HTR-8/SVneo (cell line): ENCODE data around the gene TMED3.

Experiments used
- DNase-seq: peaks from one replicate; pipeline ENCODE4 v3.0.0; 2011; ENCODE audit warnings: low spot score, mixed read lengths; ENCODE audit not compliant: insufficient read length
- FAIRE-seq: peaks from 2 replicates; lab custom pipeline; 2011; peaks lifted over from hg19 to GRCh38; lab: Jason Lieb, UNC

The TMED3 gene

GRCh38 chr15:79310985-79311900, at the start of gene TMED3:
TMED3 (plus strand) TSS chr15:79311112; CDS start chr15:79311250, 138 bp downstream.
- DNase-seq (peak; percentile 97), FAIRE-seq (no peak)

DNA sequence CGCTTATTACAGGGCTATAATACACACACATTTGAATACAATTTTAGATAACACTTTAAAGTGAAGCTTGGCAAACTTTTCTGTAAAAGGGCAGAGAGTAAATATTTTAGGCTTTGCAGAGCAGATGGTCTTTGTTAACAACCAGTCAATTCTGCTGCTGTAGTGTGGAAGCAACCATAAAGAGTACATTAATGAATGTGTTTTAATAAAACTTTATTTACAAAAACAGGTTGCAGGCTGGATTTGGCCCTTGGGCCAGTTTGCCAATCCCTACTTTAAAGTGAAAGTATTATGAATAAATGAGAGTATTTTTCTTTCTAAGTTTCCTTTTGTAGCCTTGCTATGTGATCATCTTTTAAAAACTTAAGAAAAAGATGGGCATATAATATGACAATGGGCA, 49.1 kb upstream of the TMED3 start:
- DNase-seq (no peak), FAIRE-seq (no peak)

- no peak for DNase-seq
- no peak for FAIRE-seq
Observed at GRCh38 chr15:79265167-79265566, 45.7 kb upstream of the TMED3 start.

GRCh38 chr15:79265987-79266579, 44.8 kb upstream of the TMED3 start:
- FAIRE-seq (no peak), DNase-seq (no peak)

DNA sequence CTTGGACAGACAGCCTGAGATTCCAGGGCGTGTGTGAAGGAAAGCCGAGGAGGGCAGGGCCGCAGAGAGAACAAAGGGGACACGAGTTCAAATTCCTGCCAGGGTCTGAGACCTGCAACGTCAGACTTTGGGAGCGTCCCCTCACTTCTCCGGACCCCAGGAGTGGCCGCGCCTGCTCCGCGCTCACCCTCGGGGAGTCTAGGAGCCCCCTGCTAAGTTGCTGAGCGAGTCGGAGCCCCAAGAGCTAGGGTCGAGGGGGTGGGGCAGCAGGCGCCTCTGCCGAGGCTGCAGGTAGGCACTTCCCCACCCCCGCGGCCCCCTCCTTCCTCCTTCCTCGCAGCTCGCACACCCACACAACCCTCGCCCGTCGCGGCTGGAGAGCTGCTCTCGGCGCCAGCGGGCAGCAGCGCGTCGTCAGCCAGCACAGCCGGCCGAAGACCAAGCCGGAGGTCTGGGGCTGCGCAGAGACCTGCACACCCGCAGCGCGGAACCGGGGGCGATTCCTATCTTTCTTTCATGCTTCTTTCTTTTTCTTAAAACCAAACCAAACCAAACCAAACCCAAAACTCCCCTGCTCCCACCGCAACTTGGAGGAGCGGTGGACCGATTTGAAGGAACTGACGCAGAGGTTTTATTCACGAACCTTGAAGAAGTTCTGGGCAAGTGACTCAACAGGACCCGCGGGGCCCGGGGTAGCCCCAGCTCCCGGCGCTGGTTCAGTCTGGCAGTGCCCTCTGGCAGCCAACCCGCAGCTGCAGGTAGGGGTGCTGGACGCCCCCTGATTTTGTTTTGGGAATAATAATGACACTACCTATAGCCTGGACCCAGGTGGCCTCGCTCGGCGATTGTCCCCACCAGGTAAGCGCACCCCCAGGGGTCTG, 28.3 kb upstream of the TMED3 start, which contains the start of gene ANKRD34C:
ANKRD34C (plus strand) TSS at position 352 of the 881 bp plus-strand sequence. CDS start 10,563 bp downstream, outside the sequence.
- no peak for FAIRE-seq
- DNase-seq = no peak

DNA sequence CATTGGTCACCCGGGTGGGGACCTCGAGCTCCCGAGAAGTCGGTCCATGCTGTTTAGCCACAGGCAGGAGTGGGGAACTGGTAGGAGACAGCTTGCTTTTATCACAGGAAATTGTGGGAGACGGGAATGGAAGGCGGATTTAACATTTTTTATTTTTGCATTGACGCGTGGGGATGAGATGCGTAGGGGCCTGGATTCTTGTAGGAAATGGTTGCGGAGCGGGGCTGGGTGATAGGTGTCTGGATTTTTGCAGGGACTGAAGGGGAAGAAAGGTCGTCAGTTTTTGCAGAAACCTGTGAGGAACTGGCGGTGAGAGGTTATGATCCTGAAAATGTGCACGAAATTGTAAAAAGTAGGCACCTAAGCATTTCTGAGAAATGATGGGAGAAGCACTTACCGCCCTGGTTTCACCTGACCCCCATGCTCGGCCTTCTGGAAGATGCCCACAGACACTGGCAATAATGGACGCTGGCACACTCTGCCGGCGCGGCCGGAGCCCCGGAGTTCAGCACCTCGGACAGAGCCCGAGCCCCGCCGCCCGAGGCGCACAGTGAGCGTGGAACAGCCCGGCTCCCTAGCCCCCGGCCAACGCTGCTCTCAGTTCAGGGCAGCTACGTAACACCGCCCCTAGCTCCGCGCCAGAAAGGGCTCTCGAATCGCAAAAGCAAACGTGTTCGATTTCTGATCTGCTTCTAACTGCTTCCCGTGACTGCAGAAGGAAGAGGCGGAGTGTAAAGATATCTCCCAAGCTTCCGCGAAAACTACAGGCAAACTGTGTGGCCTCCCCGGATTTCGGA, 27.5 kb upstream of the TMED3 start:
- DNase-seq (peak; percentile 31), FAIRE-seq (no peak)

DNA sequence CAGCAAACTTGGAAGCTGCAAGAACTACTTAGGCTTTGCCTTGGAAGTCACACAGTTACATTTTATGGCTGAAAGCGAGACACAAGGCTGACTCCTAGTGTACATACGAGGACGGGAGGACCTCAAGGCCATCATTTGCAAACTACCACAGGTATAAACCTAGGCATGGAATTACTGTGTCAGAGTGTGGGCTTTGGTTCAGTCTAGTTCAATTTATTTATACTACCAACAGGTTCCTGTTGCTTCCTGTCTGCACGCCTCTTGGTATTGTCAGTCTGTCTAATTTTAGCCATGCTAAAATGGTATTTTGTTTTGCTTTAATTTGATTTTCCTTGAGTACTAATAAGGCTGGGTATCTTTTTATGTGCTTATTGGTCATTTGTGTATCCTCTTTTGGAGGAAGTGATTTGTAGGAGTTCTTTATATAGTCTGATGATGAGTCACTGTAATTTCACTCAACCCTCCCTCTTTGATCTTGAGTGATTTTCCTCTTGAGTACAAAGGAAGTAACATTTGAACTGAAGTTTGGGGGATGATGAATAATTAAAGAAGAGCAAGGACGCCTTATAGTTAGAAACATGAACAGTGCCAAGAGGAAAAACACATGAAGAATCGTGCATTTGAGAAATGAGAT, 20.2 kb upstream of the TMED3 start:
- DNase-seq = no peak
- FAIRE-seq = no peak

DNA sequence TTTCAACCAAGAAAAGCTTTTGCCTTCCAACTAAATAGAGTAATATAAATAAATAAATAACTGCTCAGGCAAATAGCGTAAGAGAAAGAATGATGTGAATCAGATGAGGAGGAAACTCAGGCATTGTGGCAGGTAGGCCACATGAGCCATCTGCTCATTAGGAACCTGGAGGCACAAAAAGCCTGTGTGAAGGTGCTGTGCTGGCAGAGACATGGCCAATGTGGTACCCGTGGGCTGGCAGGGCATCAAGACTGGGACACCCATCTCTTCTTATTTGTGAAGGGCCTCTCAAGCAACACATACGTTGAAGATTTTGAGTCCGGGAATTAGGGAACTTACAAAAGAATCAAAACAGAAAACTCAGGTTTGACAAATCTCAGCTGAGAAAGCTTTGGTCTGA, 18.9 kb upstream of the TMED3 start:
- DNase-seq = no peak
- no peak for FAIRE-seq

DNA sequence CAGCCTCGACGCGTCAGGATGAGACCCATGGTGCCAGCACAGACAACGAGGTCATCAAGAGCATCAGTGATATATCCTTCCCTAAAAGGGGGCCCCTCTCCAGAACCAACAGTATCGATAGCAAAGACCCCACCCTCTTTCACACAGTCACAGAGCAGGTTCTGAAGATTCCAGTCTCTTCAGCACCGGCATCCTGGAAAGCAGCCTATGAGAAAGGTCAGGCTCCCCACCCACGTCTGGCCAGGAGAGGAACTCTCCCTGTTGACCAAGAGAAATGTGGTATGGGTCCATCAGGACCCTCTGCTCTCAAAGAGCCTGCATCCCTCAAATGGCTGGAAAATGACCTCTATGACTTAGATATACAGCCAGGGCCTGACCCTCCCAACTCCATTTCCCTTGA, 16.8 kb upstream of the TMED3 start:
- no peak for DNase-seq
- FAIRE-seq = no peak

- FAIRE-seq (no peak), DNase-seq (no peak)
Observed at GRCh38 chr15:79296583-79296982, 14.3 kb upstream of the TMED3 start.

DNA sequence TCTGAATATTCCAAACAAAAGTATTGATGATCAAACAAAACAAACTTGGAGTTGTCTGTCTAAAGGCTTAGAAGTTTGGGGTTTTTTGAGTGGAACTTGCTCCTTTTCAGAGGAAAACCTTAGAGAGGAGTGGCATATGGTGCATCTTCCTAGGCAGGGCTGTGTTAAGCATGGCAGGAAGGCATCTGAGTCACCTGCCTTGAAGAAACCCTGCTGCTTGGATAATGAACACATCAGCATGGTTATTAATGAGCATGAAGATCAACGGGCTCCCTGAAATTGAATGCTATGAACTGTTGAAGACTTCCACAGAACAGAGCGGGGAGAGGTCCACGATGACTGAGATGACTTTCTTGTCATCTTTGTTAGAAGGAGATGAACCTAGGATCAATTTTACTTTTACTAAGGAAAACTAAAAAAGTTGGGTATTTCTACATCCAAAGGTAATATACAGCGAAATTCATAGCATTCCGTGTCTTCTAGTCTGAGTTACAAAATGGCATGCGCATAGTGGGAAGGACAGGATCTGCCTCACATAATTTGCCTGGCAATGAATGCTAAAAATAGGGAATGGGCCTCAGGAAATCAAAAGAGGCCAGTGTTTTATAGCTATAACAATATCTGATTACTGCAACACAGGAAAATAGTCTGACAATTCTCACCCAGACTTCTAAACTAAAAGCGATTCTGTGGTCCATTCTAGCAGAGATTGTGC, 11.6 kb upstream of the TMED3 start:
- DNase-seq (no peak), FAIRE-seq (no peak)

GRCh38 chr15:79299841-79300235, 11.1 kb upstream of the TMED3 start:
- DNase-seq = no peak
- FAIRE-seq = no peak

GRCh38 chr15:79307251-79307650, 3.7 kb upstream of the TMED3 start:
- FAIRE-seq (no peak), DNase-seq (no peak)

GRCh38 chr15:79308874-79309273, 2.0 kb upstream of the TMED3 start:
- DNase-seq = no peak
- FAIRE-seq = no peak

GRCh38 chr15:79310612-79310984, 314 bp upstream of the TMED3 start:
- no peak for DNase-seq
- FAIRE-seq = no peak

DNA sequence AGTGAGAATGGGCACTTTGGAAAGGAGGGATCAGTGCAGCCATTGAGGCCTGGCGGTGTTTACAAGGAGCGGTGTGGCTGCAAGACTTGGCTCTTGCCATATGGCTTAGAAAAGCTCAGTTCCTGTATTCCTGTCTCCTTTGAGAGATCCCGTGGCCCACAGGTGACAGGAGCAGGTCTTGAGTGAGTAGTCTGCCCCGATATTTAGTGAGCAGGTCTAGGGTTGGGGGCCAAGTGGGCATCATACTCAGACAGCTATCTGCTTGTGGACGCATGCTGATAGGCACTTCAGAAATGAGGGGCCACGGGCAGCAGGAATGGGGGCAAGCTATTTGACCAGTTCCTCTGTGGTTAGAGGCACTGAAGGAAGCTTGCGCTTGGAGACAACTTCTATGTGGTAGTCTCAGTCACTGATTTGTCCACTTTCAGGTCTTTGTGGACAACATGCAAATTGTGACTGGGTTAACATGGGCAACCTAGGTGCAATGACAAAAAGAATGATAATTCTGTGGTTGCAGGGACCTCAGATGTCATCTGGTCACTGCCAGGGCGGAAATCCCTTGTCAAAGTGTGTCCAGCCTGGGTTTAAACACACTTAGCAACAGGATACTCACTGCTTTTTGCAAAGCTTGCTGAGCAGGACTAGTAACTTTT, 1.1 kb downstream of the TMED3 start:
- DNase-seq (no peak), FAIRE-seq (no peak)

GRCh38 chr15:79314186-79314585, 3.3 kb downstream of the TMED3 start:
- no peak for DNase-seq
- no peak for FAIRE-seq

DNA sequence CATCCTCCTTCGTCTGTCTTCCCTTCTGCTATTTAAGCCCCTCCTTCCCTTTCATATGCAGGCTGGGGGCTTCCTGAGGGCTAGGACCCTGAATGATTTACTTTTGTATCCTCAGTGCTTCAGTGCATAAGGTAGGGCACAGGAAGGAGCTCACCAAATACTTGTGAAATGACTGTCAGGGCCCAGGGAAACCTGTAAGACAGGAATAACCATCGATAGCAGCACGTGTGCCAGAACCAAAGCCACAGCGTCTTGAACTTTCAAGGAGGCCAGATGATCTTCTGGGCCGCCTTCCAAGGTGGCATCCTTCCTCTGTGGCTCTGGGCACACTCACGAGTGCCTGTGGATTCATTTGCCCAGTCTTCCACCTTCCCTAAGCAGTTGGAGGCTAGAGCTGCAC, 3.9 kb downstream of the TMED3 start:
- FAIRE-seq (no peak), DNase-seq (no peak)
